ENCODE data around the gene PDGFD.

PDGFD gene

GRCh38 chr11:104009744-104010143, 154.2 kb downstream of the PDGFD start:
- Histone ChIP-seq H3K27me3 (ENCODE audit: control insufficient read depth, insufficient read depth, low read length) (no peaks in the 10 kb centered on the region), H3K4me1 (ENCODE audit: control insufficient read depth, insufficient read depth, low read length) (no peaks in the 10 kb centered on the region), H3K4me3 (ENCODE audit: low read length) (no peak overlapping the region), H3K27ac (ENCODE audit: low read length) (no peak overlapping the region), H3K36me3 (ENCODE audit: control insufficient read depth, insufficient read depth, low read length) (no peaks in the 10 kb centered on the region), H3K9me3 (ENCODE audit: control insufficient read depth, insufficient read depth, low read length) (no peaks in the 10 kb centered on the region)
- no peak for DNase-seq (ENCODE audit: low read depth, low spot score)
- WGBS (ENCODE audit: insufficient coverage, insufficient read length), result no CpG with 5 or more reads among the region's 3 CpGs

GRCh38 chr11:104005234-104005855, 158.6 kb downstream of the PDGFD start:
- Histone ChIP-seq H3K27ac (ENCODE audit: low read length) (no peak overlapping the region), H3K4me1 (ENCODE audit: control insufficient read depth, insufficient read depth, low read length) (no peaks in the 10 kb centered on the region), H3K27me3 (ENCODE audit: control insufficient read depth, insufficient read depth, low read length) (no peaks in the 10 kb centered on the region), H3K4me3 (ENCODE audit: low read length) (no peak overlapping the region), H3K9me3 (ENCODE audit: control insufficient read depth, insufficient read depth, low read length) (no peaks in the 10 kb centered on the region), H3K36me3 (ENCODE audit: control insufficient read depth, insufficient read depth, low read length) (no peaks in the 10 kb centered on the region)
- no CpG with 5 or more reads among the region's 2 CpGs for WGBS (ENCODE audit: insufficient coverage, insufficient read length)
- no peak for DNase-seq (ENCODE audit: low read depth, low spot score)

GRCh38 chr11:104003491-104003890, 160.5 kb downstream of the PDGFD start:
- Histone ChIP-seq H3K4me3 (ENCODE audit: low read length) (no peak overlapping the region), H3K4me1 (ENCODE audit: control insufficient read depth, insufficient read depth, low read length) (no peaks in the 10 kb centered on the region), H3K27ac (ENCODE audit: low read length) (no peak overlapping the region), H3K9me3 (ENCODE audit: control insufficient read depth, insufficient read depth, low read length) (no peaks in the 10 kb centered on the region), H3K36me3 (ENCODE audit: control insufficient read depth, insufficient read depth, low read length) (no peaks in the 10 kb centered on the region), H3K27me3 (ENCODE audit: control insufficient read depth, insufficient read depth, low read length) (no peaks in the 10 kb centered on the region)
- no peak for DNase-seq (ENCODE audit: low read depth, low spot score)

GRCh38 chr11:104001561-104002056, 162.3 kb downstream of the PDGFD start:
- no peak overlapping the region for H3K27ac ChIP-seq (ENCODE audit: low read length)

GRCh38 chr11:104000798-104001197, 163.1 kb downstream of the PDGFD start:
- Histone ChIP-seq H3K4me3 (ENCODE audit: low read length) (no peak overlapping the region), H3K4me1 (ENCODE audit: control insufficient read depth, insufficient read depth, low read length) (no peaks in the 10 kb centered on the region), H3K27ac (ENCODE audit: low read length) (no peak overlapping the region), H3K36me3 (ENCODE audit: control insufficient read depth, insufficient read depth, low read length) (no peaks in the 10 kb centered on the region), H3K9me3 (ENCODE audit: control insufficient read depth, insufficient read depth, low read length) (no peaks in the 10 kb centered on the region), H3K27me3 (ENCODE audit: control insufficient read depth, insufficient read depth, low read length) (no peaks in the 10 kb centered on the region)
- no peak for DNase-seq (ENCODE audit: low read depth, low spot score)
- no CpG with 5 or more reads among the region's 5 CpGs for WGBS (ENCODE audit: insufficient coverage, insufficient read length)

More at GRCh38 chr11:104001561-104002056, 162.3 kb downstream of the PDGFD start:
- no peak overlapping the region for H3K4me3 ChIP-seq (ENCODE audit: low read length)
- no peaks in the 10 kb centered on the region for H3K27me3 ChIP-seq (ENCODE audit: control insufficient read depth, insufficient read depth, low read length)
- WGBS (ENCODE audit: insufficient coverage, insufficient read length), result no CpG with 5 or more reads among the region's 3 CpGs
- H3K9me3 ChIP-seq (ENCODE audit: control insufficient read depth, insufficient read depth, low read length), result no peaks in the 10 kb centered on the region
- H3K4me1 ChIP-seq (ENCODE audit: control insufficient read depth, insufficient read depth, low read length), result no peaks in the 10 kb centered on the region
- no peak for DNase-seq (ENCODE audit: low read depth, low spot score)
- no peaks in the 10 kb centered on the region for H3K36me3 ChIP-seq (ENCODE audit: control insufficient read depth, insufficient read depth, low read length)

- Histone ChIP-seq H3K27me3 (ENCODE audit: control insufficient read depth, insufficient read depth, low read length) (no peaks in the 10 kb centered on the region), H3K4me1 (ENCODE audit: control insufficient read depth, insufficient read depth, low read length) (no peaks in the 10 kb centered on the region), H3K9me3 (ENCODE audit: control insufficient read depth, insufficient read depth, low read length) (no peaks in the 10 kb centered on the region), H3K27ac (ENCODE audit: low read length) (no peak overlapping the region), H3K36me3 (ENCODE audit: control insufficient read depth, insufficient read depth, low read length) (no peaks in the 10 kb centered on the region), H3K4me3 (ENCODE audit: low read length) (no peak overlapping the region)
- DNase-seq (ENCODE audit: low read depth, low spot score), result no peak
- WGBS (ENCODE audit: insufficient coverage, insufficient read length), result no CpG with 5 or more reads among the region's 5 CpGs
These were observed 165.0 kb downstream of the PDGFD start for GRCh38 chr11:103998826-103999508.

GRCh38 chr11:103997082-103997481, 166.9 kb downstream of the PDGFD start:
- Histone ChIP-seq H3K27ac (ENCODE audit: low read length) (no peak overlapping the region), H3K9me3 (ENCODE audit: control insufficient read depth, insufficient read depth, low read length) (no peaks in the 10 kb centered on the region), H3K4me1 (ENCODE audit: control insufficient read depth, insufficient read depth, low read length) (no peaks in the 10 kb centered on the region), H3K4me3 (ENCODE audit: low read length) (no peak overlapping the region), H3K36me3 (ENCODE audit: control insufficient read depth, insufficient read depth, low read length) (no peaks in the 10 kb centered on the region), H3K27me3 (ENCODE audit: control insufficient read depth, insufficient read depth, low read length) (no peaks in the 10 kb centered on the region)
- WGBS (ENCODE audit: insufficient coverage, insufficient read length), result no CpG with 5 or more reads among the region's 1 CpG
- no peak for DNase-seq (ENCODE audit: low read depth, low spot score)

- Histone ChIP-seq H3K4me1 (ENCODE audit: control insufficient read depth, insufficient read depth, low read length) (no peaks in the 10 kb centered on the region), H3K36me3 (ENCODE audit: control insufficient read depth, insufficient read depth, low read length) (no peaks in the 10 kb centered on the region), H3K27ac (ENCODE audit: low read length) (no peak overlapping the region), H3K27me3 (ENCODE audit: control insufficient read depth, insufficient read depth, low read length) (no peaks in the 10 kb centered on the region), H3K9me3 (ENCODE audit: control insufficient read depth, insufficient read depth, low read length) (no peaks in the 10 kb centered on the region), H3K4me3 (ENCODE audit: low read length) (no peak overlapping the region)
- no CpG with 5 or more reads among the region's 4 CpGs for WGBS (ENCODE audit: insufficient coverage, insufficient read length)
- DNase-seq (ENCODE audit: low read depth, low spot score), result no peak
These were observed 168.1 kb downstream of the PDGFD start for GRCh38 chr11:103995896-103996295.

GRCh38 chr11:103994518-103994917, 169.4 kb downstream of the PDGFD start:
- DNase-seq (ENCODE audit: low read depth, low spot score), result no peak
- H3K4me1 ChIP-seq (ENCODE audit: control insufficient read depth, insufficient read depth, low read length), result no peaks in the 10 kb centered on the region
- no CpG with 5 or more reads among the region's 2 CpGs for WGBS (ENCODE audit: insufficient coverage, insufficient read length)
- H3K9me3 ChIP-seq (ENCODE audit: control insufficient read depth, insufficient read depth, low read length), result no peaks in the 10 kb centered on the region
- no peak overlapping the region for H3K4me3 ChIP-seq (ENCODE audit: low read length)
- no peaks in the 10 kb centered on the region for H3K36me3 ChIP-seq (ENCODE audit: control insufficient read depth, insufficient read depth, low read length)
- H3K27ac ChIP-seq (ENCODE audit: low read length), result no peak overlapping the region
- H3K27me3 ChIP-seq (ENCODE audit: control insufficient read depth, insufficient read depth, low read length), result no peaks in the 10 kb centered on the region

GRCh38 chr11:103994094-103994493, 169.9 kb downstream of the PDGFD start:
- WGBS (ENCODE audit: insufficient coverage, insufficient read length), result no CpG with 5 or more reads among the region's 1 CpG

GRCh38 chr11:103993507-103993906, 170.4 kb downstream of the PDGFD start:
- H3K36me3 ChIP-seq (ENCODE audit: control insufficient read depth, insufficient read depth, low read length), result no peaks in the 10 kb centered on the region
- H3K4me3 ChIP-seq (ENCODE audit: low read length), result no peak overlapping the region
- no peaks in the 10 kb centered on the region for H3K27me3 ChIP-seq (ENCODE audit: control insufficient read depth, insufficient read depth, low read length)
- DNase-seq (ENCODE audit: low read depth, low spot score), result no peak
- no peak overlapping the region for H3K27ac ChIP-seq (ENCODE audit: low read length)
- H3K4me1 ChIP-seq (ENCODE audit: control insufficient read depth, insufficient read depth, low read length), result no peaks in the 10 kb centered on the region
- H3K9me3 ChIP-seq (ENCODE audit: control insufficient read depth, insufficient read depth, low read length), result no peaks in the 10 kb centered on the region

More at GRCh38 chr11:103994094-103994493, 169.9 kb downstream of the PDGFD start:
- no peaks in the 10 kb centered on the region for H3K9me3 ChIP-seq (ENCODE audit: control insufficient read depth, insufficient read depth, low read length)
- DNase-seq (ENCODE audit: low read depth, low spot score), result no peak
- no peak overlapping the region for H3K27ac ChIP-seq (ENCODE audit: low read length)
- no peaks in the 10 kb centered on the region for H3K27me3 ChIP-seq (ENCODE audit: control insufficient read depth, insufficient read depth, low read length)
- H3K36me3 ChIP-seq (ENCODE audit: control insufficient read depth, insufficient read depth, low read length), result no peaks in the 10 kb centered on the region
- H3K4me3 ChIP-seq (ENCODE audit: low read length), result no peak overlapping the region
- H3K4me1 ChIP-seq (ENCODE audit: control insufficient read depth, insufficient read depth, low read length), result no peaks in the 10 kb centered on the region

All from iPS DF 6.9 (cell line).